Esophagus squamous epithelium (tissue), 5 donors: Measurements from ENCODE around the gene EPB42. TPM values are rescaled to one million over a fixed set of nuclear protein-coding genes. Genes with fewer than 3 reads are reported as not detected.
A peak's percentile ranks its signal among the peaks of the same experiment; 100 is the strongest.

Experiments
- DNase-seq: peaks from one replicate; lab custom pipeline; 2025; lab: John Stamatoyannopoulos, UW
- H3K27ac ChIP-seq, 4 donors: fragments of 200-600 bp; sonication (generic); one replicate each; pipeline ENCODE4 v1.5.1; 2016 to 2019; ENCODE audit warnings: mild to moderate bottlenecking in 1 of 4
- H3K27me3 ChIP-seq, 4 donors: fragments of 200-600 bp; sonication (generic); 1 replicate in 3 of 4; 2 replicates in 1 of 4; pipeline versions ENCODE4 v1.5.1 to v1.6.0; 2017 to 2021; ENCODE audit warnings: antibody characterized with exemption in 1 of 4
- H3K36me3 ChIP-seq, 3 donors: fragments of 200-600 bp; sonication (generic); one replicate each; pipeline ENCODE4 v1.5.1; 2016 to 2019
- H3K4me1 ChIP-seq, 3 donors: fragments of 200-600 bp; sonication (generic); one replicate each; pipeline ENCODE4 v1.5.1; 2017 to 2019
- H3K4me3 ChIP-seq, 4 donors: fragments of 200-600 bp; sonication (generic); 1 replicate in 3 of 4; 2 replicates in 1 of 4; pipeline ENCODE4 v1.5.1; 2016 to 2019; ENCODE audit warnings: mild to moderate bottlenecking in 2 of 4, moderate library complexity in 1 of 4
- H3K9me3 ChIP-seq, 3 donors: fragments of 200-600 bp; sonication (generic); one replicate each; pipeline ENCODE4 v1.5.1; 2016 to 2019
- POLR2A ChIP-seq, 4 donors: fragments of 450-650 bp; IDR thresholded peaks; one replicate each; pipeline ENCODE4 v1.6.1; 2017; ENCODE audit warnings: antibody characterized with exemption in 4 of 4, mild to moderate bottlenecking in 4 of 4, moderate library complexity in 3 of 4
- WGBS, 2 donors: methylation state at CpG; one replicate each; pipeline ENCODE4 v1.1.5; 2018; 5-methylcytosine and 5-hydroxymethylcytosine counted together
- intact Hi-C: fragments of 100-400 bp; cut with DNase I; formaldehyde crosslinking; loops from one replicate; pipeline ENCODE4 v1.15.0; 2022
- total RNA-seq, 4 donors: library from RNA; depleted of rRNA; stranded (reverse); fragments of >200 nt; gene quantifications; one replicate each; pipeline ENCODE4 v1.1.0, GENCODE V29; 2016
- TF ChIP-seq, protein P1 (sequence below), 6 experiments: fragments of 450-650 bp in 4 of 6; fragments of 200-600 bp in 2 of 6; sonication (generic) in 2 of 6; IDR thresholded peaks; one replicate each; pipeline ENCODE4 v1.5.1; 2016 to 2019; ENCODE audit warnings: antibody characterized with exemption in 6 of 6, mild to moderate bottlenecking in 4 of 6, moderate library complexity in 4 of 6
- donor health status: DM: yes; HTN: yes; CAD: no.

The EPB42 gene
- total RNA-seq, 4 donors from 2014 or later = not detected

DNA sequence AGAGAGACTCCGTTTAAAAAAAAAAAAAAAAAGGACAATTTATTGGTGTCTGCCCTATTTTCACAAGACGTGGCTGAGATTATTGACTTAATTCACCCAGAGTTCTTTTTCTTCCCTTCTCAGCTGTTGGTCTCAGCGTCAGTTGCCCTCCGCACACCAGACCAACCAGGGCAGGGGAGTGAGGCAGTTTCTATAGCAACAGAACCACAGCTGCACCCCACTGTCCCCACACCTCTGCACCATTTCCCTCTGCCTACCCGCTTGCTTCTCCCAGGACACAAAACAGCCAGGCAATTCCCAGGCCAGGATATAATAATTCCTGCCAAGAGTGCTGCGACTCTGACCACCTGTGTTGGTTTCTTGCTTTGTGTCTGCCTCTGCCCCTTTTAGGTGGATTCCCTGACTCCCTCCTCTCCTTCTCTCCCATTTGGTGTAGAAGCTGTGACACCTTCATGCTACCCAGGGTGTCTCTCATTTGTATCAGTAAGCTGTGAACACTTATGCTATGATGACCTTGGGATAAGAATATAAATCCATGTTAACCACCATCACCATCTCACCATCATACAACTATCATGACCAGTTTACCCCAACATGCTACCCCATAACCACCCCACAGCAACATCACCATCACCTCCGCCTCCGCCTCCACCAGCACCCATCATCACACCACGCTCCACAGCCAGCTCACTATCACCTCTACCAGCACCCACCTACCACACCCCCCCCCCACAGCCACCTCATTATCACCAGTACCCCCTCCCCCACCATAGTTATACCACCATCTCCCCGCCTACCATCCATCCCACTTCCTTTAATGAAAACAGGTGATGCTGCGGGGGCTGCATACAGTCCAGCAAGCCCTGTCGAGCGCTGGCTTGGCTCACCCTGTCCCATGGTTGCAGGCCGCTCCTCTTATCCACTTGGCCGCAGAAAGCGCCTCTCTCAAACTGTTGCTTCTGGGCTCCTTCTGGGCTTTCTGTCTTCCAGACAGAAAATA lies 589 bp downstream of the EPB42 start:
- TF ChIP-seq, protein P1, sequence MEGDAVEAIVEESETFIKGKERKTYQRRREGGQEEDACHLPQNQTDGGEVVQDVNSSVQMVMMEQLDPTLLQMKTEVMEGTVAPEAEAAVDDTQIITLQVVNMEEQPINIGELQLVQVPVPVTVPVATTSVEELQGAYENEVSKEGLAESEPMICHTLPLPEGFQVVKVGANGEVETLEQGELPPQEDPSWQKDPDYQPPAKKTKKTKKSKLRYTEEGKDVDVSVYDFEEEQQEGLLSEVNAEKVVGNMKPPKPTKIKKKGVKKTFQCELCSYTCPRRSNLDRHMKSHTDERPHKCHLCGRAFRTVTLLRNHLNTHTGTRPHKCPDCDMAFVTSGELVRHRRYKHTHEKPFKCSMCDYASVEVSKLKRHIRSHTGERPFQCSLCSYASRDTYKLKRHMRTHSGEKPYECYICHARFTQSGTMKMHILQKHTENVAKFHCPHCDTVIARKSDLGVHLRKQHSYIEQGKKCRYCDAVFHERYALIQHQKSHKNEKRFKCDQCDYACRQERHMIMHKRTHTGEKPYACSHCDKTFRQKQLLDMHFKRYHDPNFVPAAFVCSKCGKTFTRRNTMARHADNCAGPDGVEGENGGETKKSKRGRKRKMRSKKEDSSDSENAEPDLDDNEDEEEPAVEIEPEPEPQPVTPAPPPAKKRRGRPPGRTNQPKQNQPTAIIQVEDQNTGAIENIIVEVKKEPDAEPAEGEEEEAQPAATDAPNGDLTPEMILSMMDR (IDR thresholded peaks at IDR 0.05) = no peak
- no peak for TF ChIP-seq POLR2A (IDR thresholded peaks at IDR 0.05)
- intact Hi-C loops = no loop called here
- 83% methylated on average over 11 to 14 of the region's 16 CpGs for WGBS, 2 donors

DNA sequence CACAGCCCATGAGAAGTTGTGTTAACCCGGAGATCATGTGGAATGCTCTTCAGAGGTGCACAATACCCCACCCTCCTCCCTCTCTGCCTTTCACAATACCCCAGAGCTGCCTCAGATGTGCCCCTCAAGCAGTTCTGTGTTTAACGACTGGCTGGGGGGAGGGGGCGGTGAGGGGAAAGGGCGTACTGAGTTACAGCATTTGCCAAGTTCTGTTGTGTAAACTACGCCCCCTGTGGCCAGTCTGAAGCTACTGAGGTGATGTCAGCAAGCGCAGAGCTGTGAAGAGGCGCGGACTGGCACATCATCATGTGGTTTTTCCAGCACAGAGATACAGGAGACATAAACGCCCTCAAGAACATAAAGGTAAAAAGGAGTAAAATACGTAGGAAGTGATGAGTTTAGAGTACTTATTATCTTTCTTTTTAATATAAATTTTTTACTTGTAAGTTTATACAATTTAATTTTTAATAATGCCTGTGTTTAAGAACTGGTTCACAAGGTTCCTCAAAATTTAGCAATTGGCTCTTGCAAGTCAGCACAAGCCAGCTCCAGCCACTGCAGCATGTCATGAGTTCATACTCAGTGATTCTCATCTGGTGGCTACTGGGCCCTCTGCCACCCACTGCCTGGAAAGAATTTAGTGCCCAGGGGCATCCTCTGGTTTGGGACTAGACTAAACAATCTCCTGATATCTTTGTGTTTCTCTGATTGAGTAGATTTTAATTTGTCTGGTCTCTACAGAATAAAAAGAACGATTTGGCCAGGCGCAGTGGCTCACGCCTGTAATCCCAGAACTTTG lies 1.7 kb downstream of the EPB42 start:
- Histone ChIP-seq H3K4me1 (peaks cover 0 to 14% (median 5%) of the 10 kb centered on the region in 3 donors), H3K9me3 (no peaks in the 10 kb centered on the region), H3K27ac (no peak overlapping the region), H3K36me3 (no peaks in the 10 kb centered on the region), H3K27me3 (peaks cover 0 to 15% (median 0%) of the 10 kb centered on the region in 4 donors), H3K4me3 (no peak overlapping the region)
- TF ChIP-seq, protein P1 (IDR thresholded peaks at IDR 0.05) = peak in 4 of 6 experiments; percentile 5 to 41 (median 18)
- TF ChIP-seq POLR2A (IDR thresholded peaks at IDR 0.05) = no peak
- WGBS, 2 donors = 26 to 28% methylated on average over 9 to 11 of the region's 13 CpGs
- intact Hi-C loops = no loop called here
- no peak for DNase-seq

More for the DNA sequence above, 589 bp downstream of the EPB42 start:
- Histone ChIP-seq H3K4me1 (peaks cover 0 to 15% (median 5%) of the 10 kb centered on the region in 3 donors), H3K36me3 (no peaks in the 10 kb centered on the region), H3K4me3 (no peak overlapping the region), H3K27me3 (peaks cover 0 to 17% (median 0%) of the 10 kb centered on the region in 4 donors), H3K9me3 (no peaks in the 10 kb centered on the region), H3K27ac (no peak overlapping the region)
- no peak for DNase-seq

DNA sequence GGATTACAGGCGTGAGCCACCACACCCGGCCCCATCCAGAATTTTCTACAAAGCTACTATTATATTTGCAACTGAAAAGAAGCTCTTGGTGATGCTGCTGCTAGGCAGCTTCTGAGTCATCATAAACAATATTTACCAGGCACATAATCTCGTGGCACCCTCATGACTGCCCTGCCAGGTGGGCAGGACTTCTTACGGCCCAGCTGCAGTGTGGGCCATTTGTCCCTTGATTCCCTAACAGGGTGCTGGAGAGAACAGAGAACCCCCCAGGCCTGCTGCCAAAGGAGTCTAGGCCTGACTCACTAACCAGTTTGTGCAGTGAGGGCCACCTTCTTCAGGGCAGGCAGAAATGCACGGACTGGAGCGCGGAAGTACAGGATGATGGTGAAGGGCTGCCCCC lies 4.9 kb downstream of the EPB42 start:
- Histone ChIP-seq H3K27me3 (peaks cover 0 to 25% (median 0%) of the 10 kb centered on the region in 4 donors), H3K4me1 (peaks cover 0 to 14% (median 5%) of the 10 kb centered on the region in 3 donors), H3K4me3 (no peak overlapping the region), H3K27ac (no peak overlapping the region), H3K36me3 (no peaks in the 10 kb centered on the region), H3K9me3 (no peaks in the 10 kb centered on the region)
- WGBS, 2 donors = 32 to 72% methylated on average over 4 to 7 of the region's 7 CpGs
- no peak for DNase-seq
- no peak for TF ChIP-seq POLR2A (IDR thresholded peaks at IDR 0.05)
- TF ChIP-seq, protein P1 (IDR thresholded peaks at IDR 0.05) = no peak
- intact Hi-C loops = no loop called here

DNA sequence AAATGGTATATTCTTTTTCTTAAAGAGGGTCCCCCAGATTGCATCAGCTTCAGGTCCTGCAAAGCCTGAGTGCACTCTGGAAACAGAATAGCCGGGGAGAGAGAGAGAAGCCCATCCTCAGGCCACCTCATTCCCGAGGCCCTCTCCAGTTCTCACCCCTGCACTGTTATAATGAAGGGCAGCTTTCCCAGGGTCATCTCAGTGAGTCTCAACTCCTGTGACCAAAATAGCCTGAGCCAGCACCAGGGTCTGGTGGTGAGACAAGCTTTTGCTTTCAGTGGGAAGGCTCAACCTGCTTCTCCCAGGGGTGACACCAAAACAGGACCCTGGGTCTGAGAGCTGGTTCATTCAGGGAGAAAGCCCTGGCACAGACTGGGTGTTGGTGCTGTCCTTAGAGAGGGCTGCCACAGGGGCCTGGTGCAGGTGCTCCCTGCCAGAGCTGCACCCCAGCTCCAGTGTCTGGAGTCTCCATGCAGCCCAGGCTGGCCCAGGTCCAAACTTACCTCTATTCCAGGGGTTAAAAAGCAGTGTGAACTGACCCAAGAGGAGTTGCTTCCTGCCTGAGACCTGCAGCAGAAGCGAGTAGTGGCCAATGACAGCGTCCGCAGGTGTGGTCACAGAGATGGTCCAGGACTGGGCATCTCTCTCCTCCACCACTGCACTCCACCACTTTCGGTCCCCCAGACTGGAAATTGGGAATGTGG lies 6.1 kb downstream of the EPB42 start:
- H3K27me3 ChIP-seq = peaks cover 0 to 25% (median 0%) of the 10 kb centered on the region in 4 donors
- H3K9me3 ChIP-seq = no peaks in the 10 kb centered on the region
- H3K36me3 ChIP-seq = no peaks in the 10 kb centered on the region
- DNase-seq = no peak
- no peak for TF ChIP-seq POLR2A (IDR thresholded peaks at IDR 0.05)
- TF ChIP-seq, protein P1 (IDR thresholded peaks at IDR 0.05) = no peak
- H3K4me1 ChIP-seq = peaks cover 0 to 12% (median 5%) of the 10 kb centered on the region in 3 donors
- WGBS, 2 donors = 57 to 95% methylated on average over 2 to 4 of the region's 6 CpGs
- intact Hi-C loops = no loop called here
- no peak overlapping the region for H3K27ac ChIP-seq
- H3K4me3 ChIP-seq = no peak overlapping the region
